GM19240 (cell line): ENCODE results near the gene VEPH1.

Source experiments
- DNase-seq: peaks from one replicate; pipeline ENCODE4 v3.0.0; 2011; ENCODE audit warnings: low spot score; ENCODE audit not compliant: insufficient read length

Gene VEPH1

GRCh38 chr3:157477441-157477840, 25.8 kb downstream of the VEPH1 start:
- no peak for DNase-seq

DNA sequence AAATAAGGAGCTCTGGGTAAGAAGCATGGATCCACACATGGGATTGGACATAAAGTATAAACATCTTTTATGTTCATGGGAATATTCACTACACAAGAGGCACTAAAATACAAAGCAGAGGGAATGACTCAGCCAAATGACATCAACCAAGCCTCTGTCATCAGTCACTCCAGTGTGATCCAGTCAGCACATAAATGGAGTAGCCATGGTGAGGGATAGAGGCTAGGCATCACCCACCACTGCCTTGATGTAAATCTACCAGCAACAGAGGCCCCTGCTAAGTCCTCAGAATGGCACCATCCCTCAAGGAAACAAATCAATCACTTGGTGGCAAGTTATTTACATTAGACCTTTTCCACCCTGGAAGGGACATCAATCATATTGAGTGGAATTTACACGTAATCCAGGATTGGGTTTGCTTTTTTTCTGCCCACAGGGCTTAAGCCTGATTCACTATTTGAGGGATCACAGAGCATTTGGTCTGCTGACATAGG, 27.2 kb downstream of the VEPH1 start:
- DNase-seq = no peak

DNA sequence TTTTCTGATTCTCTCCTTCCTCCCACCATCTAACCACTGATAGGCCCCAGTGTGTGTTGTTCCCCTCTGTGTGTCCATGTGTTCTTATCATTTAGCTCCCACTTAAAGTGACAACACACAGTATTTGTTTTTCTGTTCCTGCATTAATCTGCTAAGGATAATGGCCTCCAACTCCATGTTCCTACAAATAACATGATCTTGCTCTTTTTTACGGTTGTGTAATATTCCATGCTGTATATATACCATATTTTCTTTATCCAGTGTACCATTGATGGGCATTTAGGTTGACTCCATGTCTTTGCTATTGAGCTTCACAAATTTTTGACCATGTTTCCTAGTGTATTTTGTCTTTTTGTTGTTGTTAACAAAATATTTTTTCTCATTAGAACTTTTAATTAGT, 30.6 kb downstream of the VEPH1 start:
- no peak for DNase-seq

DNA sequence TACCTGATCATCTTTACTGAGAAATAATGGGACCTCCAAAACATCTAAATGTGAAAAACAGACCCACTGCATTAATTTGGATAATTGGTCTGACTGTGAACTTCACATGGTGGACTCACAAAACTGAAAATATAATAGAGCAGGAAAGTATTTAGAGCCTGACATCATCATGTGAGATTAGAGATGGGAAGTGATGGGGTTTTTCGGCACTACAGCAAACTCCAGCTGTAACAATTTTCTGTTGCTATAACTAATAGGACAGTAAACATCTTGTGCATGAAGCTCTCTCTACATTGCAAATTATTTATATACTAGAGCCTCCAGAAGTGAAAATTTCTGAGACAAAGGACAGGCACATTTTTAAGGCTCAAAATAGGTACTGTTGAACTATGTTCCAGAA, 32.2 kb downstream of the VEPH1 start:
- DNase-seq = no peak

DNA sequence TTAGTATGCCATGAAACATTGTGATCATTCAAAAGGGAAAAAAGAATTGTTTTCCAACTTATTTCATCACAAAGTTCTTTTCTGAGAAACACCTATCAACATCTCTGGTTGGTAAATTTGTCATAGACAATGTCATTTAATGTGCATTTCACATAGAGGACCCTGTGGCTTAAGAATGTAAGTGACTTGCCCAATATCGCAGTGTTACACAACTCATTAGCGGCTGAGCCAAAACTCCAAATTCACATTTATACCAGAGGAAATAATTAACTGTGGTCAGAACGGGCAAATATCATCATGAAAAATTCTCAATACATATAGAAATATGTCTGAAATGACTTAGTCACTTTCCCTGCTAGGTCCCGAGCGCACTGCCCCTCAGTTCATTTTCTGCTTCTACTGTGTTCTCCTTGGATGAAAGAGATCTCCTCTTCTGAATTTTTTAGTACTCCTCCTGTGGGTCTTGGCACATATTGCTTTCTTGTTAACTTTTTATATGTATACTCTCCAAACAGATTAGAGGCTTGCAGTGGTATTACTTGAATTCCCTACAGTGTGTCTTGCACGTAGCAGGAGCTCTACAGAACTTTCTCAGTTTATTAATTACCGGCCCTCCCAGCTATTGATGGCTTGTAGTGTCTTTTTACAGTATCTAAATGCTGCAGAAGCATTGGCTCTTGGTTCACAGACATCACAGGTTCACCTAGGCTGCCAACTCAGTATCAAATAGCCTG, 33.5 kb downstream of the VEPH1 start:
- DNase-seq = no peak

- no peak for DNase-seq
Observed at GRCh38 chr3:157467200-157467599, 36.0 kb downstream of the VEPH1 start.

DNA sequence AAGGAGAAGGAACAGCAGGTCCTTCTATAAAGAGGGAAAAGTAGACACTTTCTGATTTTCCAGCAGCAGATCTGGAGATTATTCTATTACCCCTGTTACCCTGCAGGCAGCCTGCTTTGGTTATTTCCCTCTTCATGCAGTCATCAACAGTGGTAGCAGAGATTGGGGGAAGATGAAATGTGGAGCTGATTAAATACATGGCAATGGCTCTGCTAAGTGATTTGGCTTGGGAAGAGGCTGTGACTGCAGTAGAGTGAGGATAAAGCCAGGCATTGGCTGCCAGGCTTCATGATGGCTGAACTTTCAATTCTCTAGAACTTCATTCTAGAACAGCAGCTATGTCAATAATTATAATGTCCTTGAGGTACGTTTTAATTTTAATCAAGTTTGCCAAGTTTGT, 37.5 kb downstream of the VEPH1 start:
- DNase-seq = no peak

- DNase-seq = no peak
Observed at GRCh38 chr3:157464321-157464720, 38.9 kb downstream of the VEPH1 start.

DNA sequence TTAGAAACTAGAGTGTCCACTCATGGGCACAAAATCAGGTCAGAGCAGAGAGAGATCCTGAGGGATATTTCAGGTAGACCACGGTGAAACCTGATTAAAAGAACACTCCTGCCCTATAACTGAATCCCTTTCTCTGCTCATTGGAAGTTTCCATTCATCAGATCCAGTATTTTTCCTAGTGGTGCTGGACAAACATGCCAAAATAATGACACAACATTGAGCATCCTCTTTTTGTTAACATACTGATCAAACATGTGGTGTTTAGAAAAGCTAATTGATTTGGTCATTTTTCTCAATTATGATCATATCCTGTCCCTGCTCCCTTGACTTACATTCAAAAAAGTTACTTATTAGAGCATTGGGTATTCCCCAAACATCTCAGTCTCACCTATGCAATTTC, 39.4 kb downstream of the VEPH1 start:
- no peak for DNase-seq

DNA sequence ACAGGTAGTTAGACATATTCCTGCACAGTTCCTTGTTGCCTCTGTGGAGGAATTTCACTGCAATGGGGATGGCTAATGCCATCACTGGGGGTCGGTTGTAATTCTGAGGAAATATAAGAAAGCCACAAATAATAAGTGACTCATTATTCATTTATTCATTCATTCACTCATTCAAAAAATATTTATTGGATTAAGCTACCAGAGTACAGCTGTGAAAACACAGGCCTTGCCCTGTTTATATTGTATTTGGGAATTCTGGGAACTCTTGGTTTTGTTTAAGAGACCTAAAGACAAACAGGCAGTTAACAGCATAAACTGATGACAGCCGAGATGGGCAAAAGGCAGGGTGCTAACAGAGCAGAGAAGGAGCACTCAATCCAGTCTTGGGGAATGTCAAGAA, 43.0 kb downstream of the VEPH1 start:
- no peak for DNase-seq

- no peak for DNase-seq
Observed at GRCh38 chr3:157459706-157460105, 43.5 kb downstream of the VEPH1 start.

GRCh38 chr3:157453824-157454223, 49.4 kb downstream of the VEPH1 start:
- no peak for DNase-seq

GRCh38 chr3:157452097-157452496, 51.1 kb downstream of the VEPH1 start:
- DNase-seq = no peak

DNA sequence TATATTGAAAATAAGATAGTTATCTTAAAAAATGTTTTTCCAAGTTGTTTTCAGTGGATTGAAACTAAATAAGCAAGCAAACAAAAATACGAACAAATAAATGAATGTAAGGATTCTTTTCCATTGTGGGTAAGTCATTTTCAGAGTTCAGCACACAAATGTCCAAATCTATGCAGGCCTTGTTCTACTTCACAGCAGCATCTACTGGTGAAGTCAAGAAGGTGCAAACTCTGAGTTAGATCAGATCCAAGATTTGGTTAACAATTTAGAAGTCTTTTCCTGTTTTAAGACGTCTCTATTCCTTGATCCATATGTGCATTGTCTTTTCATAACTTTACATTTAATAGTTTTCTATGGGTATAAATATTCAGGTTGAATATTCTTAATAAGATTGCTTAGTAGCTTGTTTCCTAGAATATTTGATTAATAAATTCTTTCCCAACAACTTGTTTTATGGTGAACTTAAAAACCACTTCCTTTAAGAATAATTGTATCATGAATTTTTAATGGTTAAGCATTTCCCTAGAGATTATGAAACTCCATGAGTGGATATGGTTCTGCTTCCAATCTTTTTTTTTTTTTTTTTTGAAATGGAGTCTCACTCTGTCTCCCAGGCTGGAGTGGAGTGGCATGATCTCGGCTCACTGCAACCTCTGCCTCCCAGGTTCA, 56.1 kb downstream of the VEPH1 start:
- no peak for DNase-seq

GRCh38 chr3:157445857-157446256, 57.4 kb downstream of the VEPH1 start:
- DNase-seq = no peak

GRCh38 chr3:157444797-157445184, 58.4 kb downstream of the VEPH1 start:
- no peak for DNase-seq

DNA sequence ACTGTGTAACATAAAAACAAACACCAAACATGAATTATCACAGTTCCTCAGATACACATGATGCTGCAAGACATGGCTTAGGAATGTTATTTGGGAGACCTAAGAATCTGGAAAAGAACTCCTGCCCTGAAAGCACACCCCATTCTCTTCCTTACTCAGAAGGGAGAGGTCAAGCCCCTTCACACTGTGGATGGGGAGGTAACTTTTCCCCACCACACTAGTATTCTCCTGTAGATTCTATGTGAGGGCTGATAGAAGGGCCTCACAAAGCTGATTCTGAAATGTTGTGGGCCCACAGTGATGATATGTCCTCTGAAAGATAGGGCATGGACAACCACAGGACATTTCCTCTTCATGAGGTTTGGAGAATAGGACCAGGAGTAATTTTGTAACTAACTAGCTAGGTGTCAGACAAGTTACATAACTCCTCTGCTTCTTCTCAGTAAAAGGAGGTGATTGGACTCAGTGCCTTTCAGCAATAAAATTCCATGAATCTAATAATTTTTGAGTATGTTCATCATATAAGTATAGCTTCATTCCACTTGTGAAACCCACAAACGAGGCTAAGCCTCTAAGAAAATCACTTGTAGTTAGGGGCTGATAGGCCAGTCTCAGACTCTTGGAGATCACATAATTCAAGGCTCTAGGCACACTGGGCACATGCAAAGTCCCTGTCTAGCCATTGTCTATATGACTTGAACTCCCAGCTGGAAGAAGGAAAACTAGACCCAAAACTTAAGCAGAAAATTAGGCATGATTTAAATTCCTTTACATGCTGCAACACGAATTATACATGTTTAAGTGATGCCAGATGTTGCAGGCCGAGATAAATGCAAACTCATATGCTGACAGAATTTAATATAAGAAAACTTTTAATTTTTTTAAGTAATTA, 59.1 kb downstream of the VEPH1 start:
- no peak for DNase-seq

DNA sequence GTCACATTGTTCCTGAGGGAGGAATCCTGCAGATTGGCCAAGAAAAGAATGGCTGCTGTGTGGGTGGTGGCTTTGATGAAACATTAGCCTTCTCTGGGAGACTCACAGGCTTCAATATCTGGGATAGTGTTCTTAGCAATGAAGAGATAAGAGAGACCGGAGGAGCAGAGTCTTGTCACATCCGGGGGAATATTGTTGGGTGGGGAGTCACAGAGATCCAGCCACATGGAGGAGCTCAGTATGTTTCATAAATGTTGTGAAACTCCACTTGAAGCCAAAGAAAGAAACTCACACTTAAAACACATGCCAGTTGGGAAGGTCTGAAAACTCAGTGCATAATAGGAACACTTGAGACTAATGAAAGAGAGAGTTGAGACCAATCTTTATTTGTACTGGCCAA, 60.5 kb downstream of the VEPH1 start:
- DNase-seq = no peak

- DNase-seq = no peak
Observed at GRCh38 chr3:157441102-157441624, 62.1 kb downstream of the VEPH1 start.

DNA sequence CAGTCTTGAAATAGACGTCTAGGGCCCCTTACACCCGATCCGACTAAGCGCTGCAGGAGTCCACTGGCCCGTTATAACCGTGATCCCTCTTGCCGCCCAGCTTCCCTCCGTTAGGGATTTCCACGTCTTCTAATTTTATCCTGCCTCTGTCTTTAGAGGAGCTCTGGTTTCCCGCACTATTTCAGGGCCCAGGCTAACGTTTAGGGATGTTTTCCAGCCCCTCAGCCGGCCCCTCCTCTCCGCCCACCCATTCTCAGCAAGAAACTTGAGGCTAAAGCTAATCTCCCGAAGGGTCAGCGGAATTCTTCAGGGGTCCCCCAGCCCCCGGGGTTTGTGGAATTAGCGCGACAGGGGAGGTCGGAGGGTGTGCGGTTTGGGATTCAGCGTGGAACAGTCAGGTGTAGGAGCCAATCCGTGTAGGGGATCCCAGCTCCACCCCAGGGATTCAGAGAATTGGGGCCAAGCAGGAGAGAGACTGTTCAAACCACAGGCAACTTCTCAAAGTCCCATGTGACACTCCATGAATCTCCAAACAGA, 65.0 kb downstream of the VEPH1 start:
- DNase-seq = no peak

DNA sequence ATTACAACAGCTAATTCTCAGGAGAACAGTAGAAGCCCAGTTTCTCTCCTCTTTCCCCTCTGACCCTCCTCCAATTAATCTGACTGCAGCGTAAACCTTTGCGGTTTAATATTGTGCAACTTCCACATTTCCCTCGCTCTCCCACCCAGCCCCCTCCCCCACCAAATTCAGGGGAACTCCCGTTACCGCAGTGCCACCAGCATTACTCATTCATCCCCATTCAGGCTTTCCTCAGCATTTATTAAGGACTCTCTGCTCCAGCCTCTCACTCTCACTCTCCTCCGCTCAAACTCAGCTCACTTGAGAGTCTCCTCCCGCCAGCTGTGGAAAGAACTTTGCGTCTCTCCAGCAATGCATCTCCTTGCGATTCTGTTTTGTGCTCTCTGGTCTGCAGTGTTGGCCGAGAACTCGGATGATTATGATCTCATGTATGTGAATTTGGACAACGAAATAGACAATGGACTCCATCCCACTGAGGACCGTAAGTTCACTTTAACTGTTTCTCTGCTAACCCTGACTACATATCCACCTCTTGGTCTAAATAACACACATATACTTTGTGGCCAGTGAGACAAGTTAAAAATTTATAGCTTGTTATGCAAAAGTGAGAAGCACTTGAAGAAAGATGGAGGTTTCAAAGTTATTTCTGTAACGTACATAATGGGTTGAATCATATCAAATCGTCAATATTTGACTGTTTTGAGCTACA, 66.5 kb downstream of the VEPH1 start, which contains the start of gene PTX3:
PTX3 (plus strand) TSS at position 268 of the 709 bp plus-strand sequence; CDS start at position 352, 84 bp downstream.
- no peak for DNase-seq
